DND-41 (cell line): ENCODE measurements around the gene KRTAP1-4.

Source experiments
- EZH2 ChIP-seq: IDR thresholded peaks from 3 replicates; pipeline ENCODE4 v1.6.1; 2012; ENCODE audit warnings: borderline replicate concordance, low read depth, mild to moderate bottlenecking, moderate library complexity, low read length, inconsistent platforms; ENCODE audit not compliant: severe bottlenecking
- TF ChIP-seq, protein P1 (sequence below): IDR thresholded peaks from 2 replicates; pipeline ENCODE4 v1.5.1; 2012; ENCODE audit warnings: borderline replicate concordance, low read length, moderate library complexity, mild to moderate bottlenecking; ENCODE audit not compliant: poor library complexity, severe bottlenecking; ENCODE audit errors: extremely low read depth

DNA sequence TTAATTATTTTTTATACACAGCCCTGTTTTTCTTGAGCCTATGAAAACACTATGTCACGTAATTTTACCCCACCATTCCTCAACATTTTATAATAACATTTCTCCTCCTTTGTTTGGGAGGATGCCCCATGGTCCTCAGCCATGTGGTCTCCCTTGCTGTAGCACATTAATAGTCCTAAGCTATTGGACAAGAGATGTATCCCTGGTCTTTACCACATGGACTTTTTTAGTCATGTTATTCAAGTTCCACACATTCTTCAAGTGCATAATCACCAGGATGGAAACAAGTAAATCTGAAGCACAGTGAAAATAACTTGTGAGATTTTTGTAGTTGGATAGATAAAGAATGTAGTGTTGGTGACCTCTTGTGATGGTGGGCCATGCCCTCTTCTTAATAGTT is 32.0 kb upstream of the KRTAP1-4 start:
- TF ChIP-seq, protein P1, sequence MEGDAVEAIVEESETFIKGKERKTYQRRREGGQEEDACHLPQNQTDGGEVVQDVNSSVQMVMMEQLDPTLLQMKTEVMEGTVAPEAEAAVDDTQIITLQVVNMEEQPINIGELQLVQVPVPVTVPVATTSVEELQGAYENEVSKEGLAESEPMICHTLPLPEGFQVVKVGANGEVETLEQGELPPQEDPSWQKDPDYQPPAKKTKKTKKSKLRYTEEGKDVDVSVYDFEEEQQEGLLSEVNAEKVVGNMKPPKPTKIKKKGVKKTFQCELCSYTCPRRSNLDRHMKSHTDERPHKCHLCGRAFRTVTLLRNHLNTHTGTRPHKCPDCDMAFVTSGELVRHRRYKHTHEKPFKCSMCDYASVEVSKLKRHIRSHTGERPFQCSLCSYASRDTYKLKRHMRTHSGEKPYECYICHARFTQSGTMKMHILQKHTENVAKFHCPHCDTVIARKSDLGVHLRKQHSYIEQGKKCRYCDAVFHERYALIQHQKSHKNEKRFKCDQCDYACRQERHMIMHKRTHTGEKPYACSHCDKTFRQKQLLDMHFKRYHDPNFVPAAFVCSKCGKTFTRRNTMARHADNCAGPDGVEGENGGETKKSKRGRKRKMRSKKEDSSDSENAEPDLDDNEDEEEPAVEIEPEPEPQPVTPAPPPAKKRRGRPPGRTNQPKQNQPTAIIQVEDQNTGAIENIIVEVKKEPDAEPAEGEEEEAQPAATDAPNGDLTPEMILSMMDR = no peak
- no peak for TF ChIP-seq EZH2
